Sigmoid colon (tissue), 7 donors: ENCODE data around the gene DYRK4. TPM values are rescaled to one million over a fixed set of nuclear protein-coding genes. Genes with fewer than 3 reads are reported as not detected.

Experiments used
- DNase-seq: peaks from one replicate; pipeline ENCODE4 v3.0.0-alpha.2; 2019
- H3K27ac ChIP-seq, 4 donors: fragments of 200-600 bp; sonication (generic); one replicate each; pipeline ENCODE4 v1.5.1; 2016 to 2019; ENCODE audit warnings: mild to moderate bottlenecking in 1 of 4
- H3K27me3 ChIP-seq, 3 donors: fragments of 200-600 bp; sonication (generic); one replicate each; pipeline ENCODE4 v1.5.1; 2019; ENCODE audit warnings: mild to moderate bottlenecking in 1 of 3
- H3K36me3 ChIP-seq, 4 donors: fragments of 200-600 bp; sonication (generic); one replicate each; pipeline ENCODE4 v1.5.1; 2016 to 2019
- H3K4me1 ChIP-seq, 4 donors: fragments of 200-600 bp; sonication (generic); one replicate each; pipeline ENCODE4 v1.5.1; 2017 to 2019
- H3K4me3 ChIP-seq, 4 donors: fragments of 200-600 bp; sonication (generic); one replicate each; pipeline ENCODE4 v1.5.1; 2017 to 2019; ENCODE audit warnings: mild to moderate bottlenecking in 2 of 4, moderate library complexity in 1 of 4
- H3K9me3 ChIP-seq, 4 donors: fragments of 200-600 bp in 3 of 4; sonication (generic) in 3 of 4; one replicate each; pipeline versions ENCODE4 v1.5.1 to v1.6.1; 2013 to 2019
- EP300 ChIP-seq, 4 donors: sonication (generic); formaldehyde crosslinking; IDR thresholded peaks; one replicate each; pipeline ENCODE4 v1.6.1; 2017; ENCODE audit warnings: antibody characterized with exemption in 4 of 4
- POLR2A ChIP-seq, 2 donors: fragments of 450-650 bp; IDR thresholded peaks; one replicate each; pipeline ENCODE4 v1.6.1; 2016; ENCODE audit warnings: antibody characterized with exemption in 2 of 2, mild to moderate bottlenecking in 2 of 2, moderate library complexity in 2 of 2
- POLR2AphosphoS5 ChIP-seq, 4 donors: sonication (generic); formaldehyde crosslinking; IDR thresholded peaks; one replicate each; pipeline ENCODE4 v1.6.1; 2017; ENCODE audit warnings: antibody characterized with exemption in 4 of 4
- WGBS, 2 donors: extraction: QIAGEN DNeasy Blood & Tissue Kit; methylation state at CpG; one replicate each; pipeline ENCODE4 v1.1.7; 2013; 5-methylcytosine and 5-hydroxymethylcytosine counted together
- intact Hi-C: fragments of 100-400 bp; cut with DNase I; formaldehyde crosslinking; loops from one replicate; pipeline ENCODE4 v1.15.1; 2023
- polyA plus RNA-seq, 3 donors: library from polyadenylated mRNA; stranded (reverse); fragments of 200-250 nt; gene quantifications; one replicate each; pipeline ENCODE4 v1.2.3, GENCODE V29; 2013
- total RNA-seq, 4 donors: library from RNA; depleted of rRNA; stranded (reverse); fragments of >200 nt; gene quantifications; one replicate each; pipeline ENCODE4 v1.1.0, GENCODE V29; 2016
- TF ChIP-seq, protein P1 (sequence below), 4 experiments: fragments of 450-650 bp in 3 of 4; fragments of 200-600 bp in 1 of 4; IDR thresholded peaks; one replicate each; pipeline ENCODE4 v1.5.1; 2016 to 2019; ENCODE audit warnings: antibody characterized with exemption in 4 of 4, mild to moderate bottlenecking in 3 of 4, moderate library complexity in 2 of 4
- donor health status: healthy with polysubstance abuse.
- donor health status: Bipolar disorder and iron deficiency.
- donor health status: healthy.

The DYRK4 gene
- total and polyA plus RNA-seq, 7 donors: 22.5 to 63.5 (median 31.9) TPM

- H3K4me3 ChIP-seq: peak overlapping the region; percentile 71 to 86 (median 76)
- peak overlapping the region; percentile 73 to 79 (median 78) for H3K27ac ChIP-seq
- no peaks in the 10 kb centered on the region for H3K9me3 ChIP-seq
- intact Hi-C loops: loop anchor here (5.0 kb wide), 3 partner anchors 43 to 153 kb away; partner anchors contain the start of genes AKAP3, NDUFA9 and RAD51AP1
- H3K36me3 ChIP-seq: peaks cover 0 to 14% (median 0%) of the 10 kb centered on the region in 4 donors
- H3K27me3 ChIP-seq: no peaks in the 10 kb centered on the region
- 0 to 1% methylated on average over 25 of the region's 25 CpGs for WGBS, 2 donors
- TF ChIP-seq POLR2A (IDR thresholded peaks at IDR 0.05) (no peak), EP300 (IDR thresholded peaks at IDR 0.05) (no peak), POLR2AphosphoS5 (IDR thresholded peaks at IDR 0.05) (peak in 3 of 4 donors; percentile 14 to 57 (median 40))
- TF ChIP-seq, protein P1, sequence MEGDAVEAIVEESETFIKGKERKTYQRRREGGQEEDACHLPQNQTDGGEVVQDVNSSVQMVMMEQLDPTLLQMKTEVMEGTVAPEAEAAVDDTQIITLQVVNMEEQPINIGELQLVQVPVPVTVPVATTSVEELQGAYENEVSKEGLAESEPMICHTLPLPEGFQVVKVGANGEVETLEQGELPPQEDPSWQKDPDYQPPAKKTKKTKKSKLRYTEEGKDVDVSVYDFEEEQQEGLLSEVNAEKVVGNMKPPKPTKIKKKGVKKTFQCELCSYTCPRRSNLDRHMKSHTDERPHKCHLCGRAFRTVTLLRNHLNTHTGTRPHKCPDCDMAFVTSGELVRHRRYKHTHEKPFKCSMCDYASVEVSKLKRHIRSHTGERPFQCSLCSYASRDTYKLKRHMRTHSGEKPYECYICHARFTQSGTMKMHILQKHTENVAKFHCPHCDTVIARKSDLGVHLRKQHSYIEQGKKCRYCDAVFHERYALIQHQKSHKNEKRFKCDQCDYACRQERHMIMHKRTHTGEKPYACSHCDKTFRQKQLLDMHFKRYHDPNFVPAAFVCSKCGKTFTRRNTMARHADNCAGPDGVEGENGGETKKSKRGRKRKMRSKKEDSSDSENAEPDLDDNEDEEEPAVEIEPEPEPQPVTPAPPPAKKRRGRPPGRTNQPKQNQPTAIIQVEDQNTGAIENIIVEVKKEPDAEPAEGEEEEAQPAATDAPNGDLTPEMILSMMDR (IDR thresholded peaks at IDR 0.05): peak; percentile 88 to 98 (median 96)
- DNase-seq: peak; percentile 90
- peaks cover 0 to 19% (median 16%) of the 10 kb centered on the region in 4 donors for H3K4me1 ChIP-seq
These were observed 42.7 kb downstream of the DYRK4 start for GRCh38 chr12:4604684-4605193.

- intact Hi-C loops: loop anchor here (5.0 kb wide), 2 partner anchors 40 to 70 kb away; partner anchors contain the start of genes AKAP3, NDUFA9 and RAD51AP1
- Histone ChIP-seq H3K4me3 (no peak overlapping the region), H3K4me1 (peaks cover 0 to 19% (median 16%) of the 10 kb centered on the region in 4 donors), H3K27ac (no peak overlapping the region), H3K9me3 (no peaks in the 10 kb centered on the region), H3K36me3 (peaks cover 0 to 37% (median 10%) of the 10 kb centered on the region in 4 donors), H3K27me3 (no peaks in the 10 kb centered on the region)
- 85% methylated on average over 3 of the region's 3 CpGs for WGBS, 2 donors
- DNase-seq: no peak
- TF ChIP-seq, protein P1 (IDR thresholded peaks at IDR 0.05): no peak
- TF ChIP-seq EP300 (IDR thresholded peaks at IDR 0.05) (no peak), POLR2AphosphoS5 (IDR thresholded peaks at IDR 0.05) (no peak), POLR2A (IDR thresholded peaks at IDR 0.05) (no peak)
These were observed 45.0 kb downstream of the DYRK4 start for GRCh38 chr12:4607056-4607455.

GRCh38 chr12:4609071-4609470 lies 47.1 kb downstream of the DYRK4 start:
- Histone ChIP-seq H3K4me1 (peaks cover 0 to 19% (median 16%) of the 10 kb centered on the region in 4 donors), H3K4me3 (no peak overlapping the region), H3K9me3 (no peaks in the 10 kb centered on the region), H3K27ac (no peak overlapping the region), H3K27me3 (no peaks in the 10 kb centered on the region), H3K36me3 (peaks cover 0 to 58% (median 23%) of the 10 kb centered on the region in 4 donors)
- WGBS, 2 donors: 94 to 95% methylated on average over 9 of the region's 9 CpGs
- DNase-seq: no peak
- intact Hi-C loops: loop anchor here (5.0 kb wide), 2 partner anchors 38 to 72 kb away; partner anchors contain the start of genes AKAP3, NDUFA9 and RAD51AP1
- no peak for TF ChIP-seq POLR2A (IDR thresholded peaks at IDR 0.05)
- TF ChIP-seq EP300 (IDR thresholded peaks at IDR 0.05): no peak
- TF ChIP-seq, protein P1 (IDR thresholded peaks at IDR 0.05): no peak

DNA sequence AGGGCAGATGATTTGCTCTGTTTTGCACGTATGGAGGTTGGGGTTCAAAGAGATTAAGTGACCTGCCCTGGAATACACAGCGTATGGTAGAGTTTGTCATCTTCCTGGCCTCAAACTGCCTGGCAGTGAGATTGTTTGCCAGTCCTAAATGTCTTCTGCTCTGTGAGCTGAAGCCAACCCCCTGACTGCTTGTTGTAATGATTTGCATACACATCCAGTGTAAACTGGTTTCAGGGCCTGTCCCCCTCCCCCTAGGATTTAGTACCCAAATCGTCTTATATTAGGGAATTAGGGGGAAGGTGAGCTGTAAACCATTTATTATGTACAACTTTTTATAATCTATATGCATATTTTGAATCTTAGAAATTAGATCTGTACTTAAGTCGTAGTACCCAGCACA lies 48.5 kb downstream of the DYRK4 start:
- Histone ChIP-seq H3K4me3 (no peak overlapping the region), H3K27ac (no peak overlapping the region), H3K4me1 (peaks cover 0 to 16% (median 13%) of the 10 kb centered on the region in 4 donors), H3K27me3 (no peaks in the 10 kb centered on the region), H3K9me3 (no peaks in the 10 kb centered on the region), H3K36me3 (peaks cover 0 to 72% (median 27%) of the 10 kb centered on the region in 4 donors)
- TF ChIP-seq, protein P1 (IDR thresholded peaks at IDR 0.05): no peak
- TF ChIP-seq POLR2A (IDR thresholded peaks at IDR 0.05): no peak
- no peak for TF ChIP-seq EP300 (IDR thresholded peaks at IDR 0.05)
- TF ChIP-seq POLR2AphosphoS5 (IDR thresholded peaks at IDR 0.05): no peak
- intact Hi-C loops: no loop called here
- 59 to 72% methylated on average over 4 of the region's 4 CpGs for WGBS, 2 donors
- DNase-seq: no peak
